Measurements from ENCODE around the gene DVL2.

The DVL2 gene

DNA sequence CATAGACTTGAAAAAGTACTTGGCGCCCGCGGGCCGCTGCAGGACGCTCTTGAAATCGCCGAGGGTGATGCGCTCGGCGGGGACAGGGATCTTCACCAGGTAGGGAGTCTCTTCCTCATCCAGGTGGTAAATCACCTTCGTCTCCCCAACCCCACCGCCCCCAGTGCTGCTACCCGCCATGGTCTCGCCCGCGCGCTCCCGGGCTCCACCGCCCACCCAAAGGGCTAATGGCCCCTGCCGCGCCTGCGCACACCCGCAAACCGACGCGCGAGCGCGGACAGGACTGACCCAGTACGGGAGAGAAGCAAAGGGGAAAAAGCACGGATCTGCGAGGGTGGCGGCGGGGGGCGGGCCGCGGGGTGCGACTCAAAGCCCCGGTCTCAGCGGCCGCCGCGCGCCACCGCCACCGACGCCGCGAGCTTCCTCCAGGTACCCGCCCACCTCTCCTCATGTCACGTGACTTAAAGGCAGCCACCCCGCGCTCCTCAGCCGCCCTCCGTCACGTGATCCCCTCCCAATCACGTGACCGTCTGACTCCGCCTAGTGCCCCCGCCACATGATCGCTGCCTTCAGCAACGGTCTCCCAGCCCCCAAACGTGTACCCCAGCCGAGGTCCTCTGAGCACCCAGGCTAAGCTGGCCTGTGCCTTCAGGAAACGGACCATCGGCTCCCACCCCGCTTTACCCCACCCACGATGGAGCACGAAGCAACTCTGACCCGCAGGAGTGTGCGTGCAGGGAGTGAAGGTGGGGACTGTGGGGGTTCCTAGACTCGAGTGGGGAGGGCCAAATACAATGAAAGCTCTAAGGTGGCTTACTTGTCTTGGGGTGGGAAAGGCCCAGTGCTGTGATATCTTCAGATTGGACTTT is at the start of gene DVL2:
TSS of gene DVL2 (minus strand) at position 435 of the 869 bp plus-strand sequence. CDS start at position 180, 255 bp downstream.
- Mint-ChIP-seq H3K4me3 (peak within 1 kb of the TSS; percentile 96 to 100 (median 96)), H3K27ac (peak within 1 kb of the TSS; percentile 96 to 99 (median 98)), H3K9me3 (no peaks in the 10 kb centered on the region), H3K4me1 (peaks cover 35% of the 10 kb centered on the region), H3K36me3 (ENCODE audit: low read depth) (peaks cover 48% of the 10 kb centered on the region), H3K27me3 (ENCODE audit: low read depth) (no peaks in the 10 kb centered on the region)
- TF ChIP-seq, protein P1, sequence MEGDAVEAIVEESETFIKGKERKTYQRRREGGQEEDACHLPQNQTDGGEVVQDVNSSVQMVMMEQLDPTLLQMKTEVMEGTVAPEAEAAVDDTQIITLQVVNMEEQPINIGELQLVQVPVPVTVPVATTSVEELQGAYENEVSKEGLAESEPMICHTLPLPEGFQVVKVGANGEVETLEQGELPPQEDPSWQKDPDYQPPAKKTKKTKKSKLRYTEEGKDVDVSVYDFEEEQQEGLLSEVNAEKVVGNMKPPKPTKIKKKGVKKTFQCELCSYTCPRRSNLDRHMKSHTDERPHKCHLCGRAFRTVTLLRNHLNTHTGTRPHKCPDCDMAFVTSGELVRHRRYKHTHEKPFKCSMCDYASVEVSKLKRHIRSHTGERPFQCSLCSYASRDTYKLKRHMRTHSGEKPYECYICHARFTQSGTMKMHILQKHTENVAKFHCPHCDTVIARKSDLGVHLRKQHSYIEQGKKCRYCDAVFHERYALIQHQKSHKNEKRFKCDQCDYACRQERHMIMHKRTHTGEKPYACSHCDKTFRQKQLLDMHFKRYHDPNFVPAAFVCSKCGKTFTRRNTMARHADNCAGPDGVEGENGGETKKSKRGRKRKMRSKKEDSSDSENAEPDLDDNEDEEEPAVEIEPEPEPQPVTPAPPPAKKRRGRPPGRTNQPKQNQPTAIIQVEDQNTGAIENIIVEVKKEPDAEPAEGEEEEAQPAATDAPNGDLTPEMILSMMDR (IDR thresholded peaks at IDR 0.05; ENCODE audit: unreplicated experiment in 3 of 3) = no peak

DNA sequence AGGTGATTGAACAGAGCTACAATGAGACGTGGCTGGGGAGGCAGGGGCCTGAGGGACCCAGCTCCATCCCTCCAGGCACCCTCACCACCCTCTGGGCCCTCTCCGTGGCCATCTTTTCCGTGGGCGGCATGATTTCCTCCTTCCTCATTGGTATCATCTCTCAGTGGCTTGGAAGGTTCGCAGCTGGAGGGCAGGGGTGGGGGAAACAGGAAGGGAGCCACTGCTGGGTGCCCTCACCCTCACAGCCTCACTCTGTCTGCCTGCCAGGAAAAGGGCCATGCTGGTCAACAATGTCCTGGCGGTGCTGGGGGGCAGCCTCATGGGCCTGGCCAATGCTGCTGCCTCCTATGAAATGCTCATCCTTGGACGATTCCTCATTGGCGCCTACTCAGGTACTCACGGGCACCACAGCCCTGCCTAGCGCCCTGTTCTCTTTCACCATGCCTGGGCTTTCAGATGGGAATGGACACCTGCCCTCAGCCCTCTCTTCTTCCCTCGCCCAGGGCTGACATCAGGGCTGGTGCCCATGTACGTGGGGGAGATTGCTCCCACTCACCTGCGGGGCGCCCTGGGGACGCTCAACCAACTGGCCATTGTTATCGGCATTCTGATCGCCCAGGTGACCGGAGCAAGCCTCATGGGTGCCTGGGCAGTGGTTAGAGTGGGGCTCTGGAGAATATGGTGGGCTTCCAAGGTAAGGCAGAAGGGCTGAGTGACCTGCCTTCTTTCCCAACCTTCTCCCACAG is 49.3 kb upstream of the DVL2 start:
- H3K27me3 Mint-ChIP-seq (ENCODE audit: low read depth) = peaks cover 36% of the 10 kb centered on the region
- H3K4me3 Mint-ChIP-seq = peak overlapping the region; percentile 71 to 87 (median 86)
- TF ChIP-seq, protein P1 (IDR thresholded peaks at IDR 0.05; ENCODE audit: unreplicated experiment in 3 of 3) = no peak
- H3K36me3 Mint-ChIP-seq (ENCODE audit: low read depth) = peaks cover 3% of the 10 kb centered on the region
- peaks cover 16% of the 10 kb centered on the region for H3K4me1 Mint-ChIP-seq
- H3K27ac Mint-ChIP-seq = no peak overlapping the region
- no peaks in the 10 kb centered on the region for H3K9me3 Mint-ChIP-seq

DNA sequence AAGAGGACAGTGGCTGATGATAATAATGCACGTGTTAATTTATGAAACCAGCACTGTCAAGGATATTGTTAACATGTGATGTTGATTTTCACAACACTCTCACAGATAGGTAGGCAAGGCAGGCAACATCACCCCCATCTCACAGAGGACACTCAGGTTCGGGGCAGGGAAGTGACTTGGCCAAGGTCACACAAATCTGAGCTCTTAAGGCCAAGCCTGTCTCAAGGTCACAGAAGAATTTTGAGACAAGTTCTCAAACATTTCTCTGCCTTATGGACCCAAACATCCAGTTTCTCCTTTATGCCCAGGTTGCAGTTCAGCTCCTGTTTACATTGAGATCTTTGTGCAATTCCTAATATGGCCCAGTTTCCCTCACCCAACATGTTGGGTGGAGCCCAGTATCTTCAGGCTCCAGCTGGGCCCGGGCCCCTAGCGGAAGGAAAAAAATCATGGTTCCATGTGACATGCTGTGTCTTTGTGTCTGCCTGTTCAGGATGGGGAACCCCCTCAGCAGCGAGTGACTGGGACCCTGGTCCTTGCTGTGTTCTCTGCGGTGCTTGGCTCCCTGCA is 48.5 kb upstream of the DVL2 start:
- Mint-ChIP-seq H3K4me1 (peaks cover 16% of the 10 kb centered on the region), H3K27ac (no peak overlapping the region), H3K4me3 (peak overlapping the region; percentile 86 to 87 (median 86)), H3K9me3 (no peaks in the 10 kb centered on the region), H3K36me3 (ENCODE audit: low read depth) (peaks cover 3% of the 10 kb centered on the region), H3K27me3 (ENCODE audit: low read depth) (peaks cover 29% of the 10 kb centered on the region)
- TF ChIP-seq, protein P1 (IDR thresholded peaks at IDR 0.05; ENCODE audit: unreplicated experiment in 3 of 3) = no peak

DNA sequence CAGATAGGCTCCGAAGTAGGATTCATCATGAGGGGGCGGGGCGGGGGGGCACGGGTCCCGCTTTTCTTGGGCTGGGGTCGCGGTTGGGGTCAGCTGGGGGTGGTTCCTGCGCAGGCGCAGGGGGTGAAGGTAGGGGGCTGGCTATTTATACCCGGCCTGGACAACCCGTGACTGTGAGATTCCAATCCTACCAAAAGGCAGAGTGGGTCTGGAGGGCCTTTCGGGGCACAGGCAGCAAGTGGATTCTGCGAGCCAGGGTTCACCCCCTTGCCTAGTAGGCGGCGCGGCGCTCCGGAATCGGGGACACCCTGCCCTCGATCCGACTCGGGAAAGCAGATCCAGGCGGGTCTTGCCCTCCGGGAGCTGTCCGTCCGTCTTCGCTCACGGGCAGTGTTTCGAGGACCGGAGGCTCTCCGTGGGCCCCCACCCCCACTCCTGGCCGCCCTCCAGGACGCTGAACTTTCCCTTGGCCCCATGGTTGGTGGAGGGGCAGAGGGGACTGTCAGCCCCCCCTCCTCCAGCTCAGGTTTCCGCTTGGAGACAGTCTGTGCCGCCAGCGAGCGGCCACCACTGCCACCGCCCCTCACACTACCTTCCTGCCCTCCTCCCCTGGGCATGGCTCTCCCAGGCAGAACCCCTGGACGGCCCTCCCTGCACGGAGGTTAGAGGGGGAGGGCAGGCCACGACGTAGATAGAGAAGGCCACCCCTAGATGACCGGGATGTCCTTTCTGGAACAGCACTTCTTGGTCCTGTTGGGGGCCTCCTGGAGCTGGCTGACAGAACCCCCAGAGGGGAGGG is 47.8 kb upstream of the DVL2 start:
- Mint-ChIP-seq H3K9me3 (no peaks in the 10 kb centered on the region), H3K4me1 (peaks cover 16% of the 10 kb centered on the region), H3K36me3 (ENCODE audit: low read depth) (peaks cover 3% of the 10 kb centered on the region), H3K27ac (no peak overlapping the region), H3K4me3 (peak overlapping the region; percentile 86 to 87 (median 86)), H3K27me3 (ENCODE audit: low read depth) (peaks cover 26% of the 10 kb centered on the region)
- TF ChIP-seq, protein P1 (IDR thresholded peaks at IDR 0.05; ENCODE audit: unreplicated experiment in 3 of 3) = no peak

DNA sequence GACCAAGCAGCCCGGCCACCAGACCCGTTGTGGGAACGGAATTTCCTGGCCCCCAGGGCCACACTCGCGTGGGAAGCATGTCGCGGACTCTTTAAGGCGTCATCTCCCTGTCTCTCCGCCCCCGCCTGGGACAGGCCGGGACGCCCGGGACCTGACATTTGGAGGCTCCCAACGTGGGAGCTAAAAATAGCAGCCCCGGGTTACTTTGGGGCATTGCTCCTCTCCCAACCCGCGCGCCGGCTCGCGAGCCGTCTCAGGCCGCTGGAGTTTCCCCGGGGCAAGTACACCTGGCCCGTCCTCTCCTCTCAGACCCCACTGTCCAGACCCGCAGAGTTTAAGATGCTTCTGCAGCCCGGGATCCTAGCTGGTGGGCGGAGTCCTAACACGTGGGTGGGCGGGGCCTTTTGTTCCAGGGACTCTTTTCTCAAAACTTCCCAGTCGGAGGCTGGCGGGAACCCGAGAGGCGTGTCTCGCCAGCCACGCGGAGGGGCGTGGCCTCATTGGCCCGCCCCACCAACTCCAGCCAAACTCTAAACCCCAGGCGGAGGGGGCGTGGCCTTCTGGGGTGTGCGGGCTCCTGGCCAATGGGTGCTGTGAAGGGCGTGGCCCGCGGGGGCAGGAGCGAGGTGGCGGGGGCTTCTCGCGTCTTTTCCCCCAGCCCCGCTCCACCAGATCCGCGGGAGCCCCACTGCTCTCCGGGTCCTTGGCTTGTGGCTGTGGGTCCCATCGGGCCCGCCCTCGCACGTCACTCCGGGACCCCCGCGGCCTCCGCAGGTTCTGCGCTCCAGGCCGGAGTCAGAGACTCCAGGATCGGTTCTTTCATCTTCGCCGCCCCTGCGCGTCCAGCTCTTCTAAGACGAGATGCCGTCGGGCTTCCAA is 47.0 kb upstream of the DVL2 start, which contains the start of gene SLC2A4:
TSS of gene SLC2A4 (plus strand) at position 645 of the 879 bp plus-strand sequence. CDS start at position 862, 217 bp downstream.
- Mint-ChIP-seq H3K9me3 (no peaks in the 10 kb centered on the region), H3K4me3 (peak within 1 kb of the TSS; percentile 86 to 87 (median 86)), H3K27ac (peak within 1 kb of the TSS in 2 of 3 experiments; percentile 47 to 76), H3K4me1 (peaks cover 16% of the 10 kb centered on the region), H3K36me3 (ENCODE audit: low read depth) (peaks cover 2% of the 10 kb centered on the region), H3K27me3 (ENCODE audit: low read depth) (peaks cover 20% of the 10 kb centered on the region)
- TF ChIP-seq, protein P1 (IDR thresholded peaks at IDR 0.05; ENCODE audit: unreplicated experiment in 3 of 3) = no peak
